B cell (primary cell): ENCODE measurements around the gene SLC39A2.

Experiments
- CTCF ChIP-seq: fragments of 200-600 bp; IDR thresholded peaks from one replicate; pipeline ENCODE4 v1.8.0; 2022; ENCODE audit warnings: antibody characterized with exemption, mild to moderate bottlenecking
- EZH2 ChIP-seq: IDR thresholded peaks from 2 replicates; pipeline ENCODE4 v1.6.1; 2012; ENCODE audit warnings: borderline replicate concordance, low read depth, mild to moderate bottlenecking, moderate library complexity, low read length; ENCODE audit not compliant: insufficient read depth, poor library complexity, severe bottlenecking

GRCh38 chr14:21018286-21018685 lies 19.2 kb downstream of the SLC39A2 start:
- TF ChIP-seq CTCF (no peak), EZH2 (no peak)
